SK-N-DZ (cell line): Measurements from ENCODE around the gene CYGB.

Experiments used
- DNase-seq: peaks from one replicate; pipeline ENCODE4 v3.0.0-alpha.2; 2015; ENCODE audit warnings: low spot score

Gene CYGB

GRCh38 chr17:76501827-76502307 lies 35.6 kb downstream of the CYGB start:
- DNase-seq: no peak

DNA sequence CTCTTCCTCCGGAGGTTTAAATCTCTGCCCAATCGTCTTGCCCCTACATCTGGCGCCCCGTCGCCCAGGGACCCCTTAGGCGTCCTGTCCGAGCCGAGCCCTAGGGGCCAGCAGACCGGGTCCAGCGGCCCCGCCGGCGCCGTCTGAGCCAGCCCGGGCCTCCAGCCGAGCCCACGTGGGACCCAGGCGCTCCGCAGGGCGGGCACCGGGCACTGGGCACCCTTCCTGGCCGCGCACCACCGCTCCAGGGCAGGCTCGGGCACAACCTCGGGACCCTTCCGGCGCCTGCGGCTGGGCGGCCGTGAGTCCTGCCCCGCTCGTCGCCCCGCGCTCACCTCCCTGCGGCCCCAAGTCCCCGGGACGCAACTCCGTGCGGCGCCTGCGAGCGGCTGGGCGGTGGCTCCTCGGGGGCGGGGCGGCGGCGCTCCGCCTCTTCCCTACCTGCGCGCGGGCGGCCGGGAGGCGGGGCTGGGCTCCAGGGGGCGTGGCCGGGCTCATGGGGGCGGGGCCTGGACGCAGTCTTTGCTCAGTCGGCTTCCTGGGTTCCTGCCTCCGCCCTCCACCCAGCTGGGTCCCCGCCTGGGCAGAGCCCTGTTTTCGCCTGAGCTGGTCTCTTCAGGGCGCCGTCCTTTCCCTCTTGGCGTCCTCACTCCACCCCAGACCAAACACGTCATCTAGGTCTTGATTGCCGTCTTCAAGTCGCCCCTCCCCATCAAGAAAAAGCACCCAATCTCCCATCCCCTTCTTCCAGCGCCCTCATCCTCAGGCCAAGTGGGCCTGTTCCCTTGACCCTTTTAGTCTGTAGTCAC lies 36.3 kb downstream of the CYGB start, which contains the start of gene RHBDF2:
TSS of gene RHBDF2 (minus strand) at position 406 of the 809 bp plus-strand sequence. CDS start 19,899 bp downstream, outside the sequence.
- peak; percentile 44 for DNase-seq

- no peak for DNase-seq
Observed at GRCh38 chr17:76500747-76501017, 36.8 kb downstream of the CYGB start.

DNA sequence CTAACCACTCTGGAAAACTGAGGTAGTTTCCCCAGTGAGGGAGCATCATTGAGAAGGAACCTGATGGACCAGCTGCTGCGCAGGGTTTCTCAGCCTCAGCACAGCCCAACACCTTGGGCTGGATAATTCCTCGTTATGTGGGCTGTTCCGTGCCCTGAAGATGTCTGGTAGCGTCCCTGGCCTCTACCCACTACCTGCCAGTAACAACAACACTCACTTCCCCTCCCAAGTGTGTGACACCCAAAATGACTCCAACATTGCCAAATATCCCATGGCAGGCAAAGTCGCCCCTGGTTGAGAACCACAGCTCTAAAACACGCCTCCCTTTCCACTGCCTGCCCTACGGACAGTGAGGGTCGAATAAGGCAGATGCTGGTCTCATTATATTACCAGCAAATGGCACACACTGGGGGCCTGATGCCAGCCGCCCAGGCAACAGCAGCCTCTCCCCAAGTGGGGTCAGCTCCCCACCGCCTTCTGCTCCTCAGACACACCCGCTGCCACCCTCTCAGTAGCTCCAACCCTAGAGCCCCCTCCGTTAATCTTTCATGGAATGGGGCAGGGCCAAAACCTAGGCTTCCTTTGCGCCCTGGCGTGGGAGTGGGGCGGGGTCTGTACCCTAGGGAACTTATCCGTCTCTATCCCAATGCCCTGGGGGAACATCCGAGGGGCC lies 37.3 kb downstream of the CYGB start:
- no peak for DNase-seq

GRCh38 chr17:76499267-76499667 lies 38.2 kb downstream of the CYGB start:
- DNase-seq: no peak

DNA sequence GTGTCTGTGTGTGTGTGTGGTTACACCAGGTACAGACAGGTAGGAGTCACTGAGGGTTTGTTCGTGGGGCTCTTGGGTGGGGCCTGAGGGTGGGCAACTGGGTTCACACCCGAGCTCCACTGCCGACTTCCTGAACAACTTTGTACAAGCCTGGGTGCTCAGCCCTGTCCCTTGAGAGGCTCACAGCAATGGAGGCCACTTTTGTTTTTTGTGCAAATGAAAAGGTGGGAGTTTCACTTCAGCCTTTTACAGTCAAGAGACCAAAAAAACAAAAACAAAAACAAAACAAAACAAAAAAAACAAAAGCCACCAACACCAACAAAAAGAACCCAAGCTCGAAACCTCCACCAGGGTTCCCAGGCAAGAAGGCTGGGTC lies 38.6 kb downstream of the CYGB start:
- no peak for DNase-seq

DNA sequence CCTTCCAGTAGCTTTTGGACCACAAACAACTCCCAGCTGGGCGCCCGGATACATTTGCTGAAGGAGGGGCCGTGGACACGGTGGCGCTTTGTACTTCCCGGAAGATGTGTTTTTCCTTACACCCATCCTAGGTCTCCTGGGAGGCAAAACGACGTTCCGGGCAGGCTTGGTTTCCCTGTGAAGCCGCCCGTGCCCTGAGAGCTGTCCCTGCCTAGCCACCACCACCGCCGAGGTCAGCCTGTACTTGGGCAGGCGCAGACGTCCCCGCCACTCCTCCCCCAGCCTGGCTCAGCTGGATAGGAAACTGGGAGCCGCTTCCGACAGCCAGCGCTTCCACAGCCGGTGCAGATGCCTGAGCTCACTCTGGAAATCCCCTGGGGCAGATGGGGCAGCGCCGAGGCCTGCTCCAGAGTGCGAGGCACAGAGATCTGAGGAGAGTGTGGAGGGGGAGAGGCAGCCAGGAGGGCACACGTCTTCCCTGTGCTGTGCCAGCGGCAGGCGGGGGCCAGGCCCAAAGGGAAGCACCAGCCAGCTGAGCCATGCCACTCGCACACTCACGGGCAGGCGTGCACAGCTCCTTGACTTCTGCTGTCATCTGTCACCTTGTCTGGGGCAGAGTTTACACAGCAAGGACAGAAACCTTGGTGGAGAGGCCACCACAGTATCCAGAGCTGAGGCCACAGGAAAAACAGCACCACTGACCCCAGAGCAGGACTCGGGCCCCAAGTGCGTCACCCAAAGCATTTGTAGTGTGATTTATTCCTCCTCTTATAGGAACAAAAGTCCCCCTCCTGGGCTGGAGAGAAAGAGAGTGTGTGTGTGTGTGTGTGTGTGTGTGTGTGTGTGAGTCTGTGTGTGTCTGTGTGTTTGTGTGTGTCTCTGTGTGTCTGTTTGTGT lies 39.3 kb downstream of the CYGB start:
- peak; percentile 82 for DNase-seq

DNA sequence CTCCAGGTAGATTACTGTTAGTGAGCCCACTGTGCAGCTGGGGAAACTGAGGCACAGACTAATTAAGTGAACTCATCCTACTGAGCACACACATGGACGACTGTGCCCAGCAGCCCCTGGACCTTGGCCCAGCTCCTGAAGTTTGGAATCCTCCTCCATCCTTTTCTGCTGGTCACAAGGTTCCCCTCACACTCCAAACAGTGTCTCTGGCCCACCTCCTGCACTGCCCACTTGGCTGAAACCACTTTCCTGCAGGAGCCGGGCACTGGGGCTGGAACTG lies 39.9 kb downstream of the CYGB start:
- no peak for DNase-seq

- DNase-seq: no peak
Observed at GRCh38 chr17:76496464-76496863, 41.0 kb downstream of the CYGB start.

- DNase-seq: no peak
Observed at GRCh38 chr17:76495663-76496400, 41.7 kb downstream of the CYGB start.

DNA sequence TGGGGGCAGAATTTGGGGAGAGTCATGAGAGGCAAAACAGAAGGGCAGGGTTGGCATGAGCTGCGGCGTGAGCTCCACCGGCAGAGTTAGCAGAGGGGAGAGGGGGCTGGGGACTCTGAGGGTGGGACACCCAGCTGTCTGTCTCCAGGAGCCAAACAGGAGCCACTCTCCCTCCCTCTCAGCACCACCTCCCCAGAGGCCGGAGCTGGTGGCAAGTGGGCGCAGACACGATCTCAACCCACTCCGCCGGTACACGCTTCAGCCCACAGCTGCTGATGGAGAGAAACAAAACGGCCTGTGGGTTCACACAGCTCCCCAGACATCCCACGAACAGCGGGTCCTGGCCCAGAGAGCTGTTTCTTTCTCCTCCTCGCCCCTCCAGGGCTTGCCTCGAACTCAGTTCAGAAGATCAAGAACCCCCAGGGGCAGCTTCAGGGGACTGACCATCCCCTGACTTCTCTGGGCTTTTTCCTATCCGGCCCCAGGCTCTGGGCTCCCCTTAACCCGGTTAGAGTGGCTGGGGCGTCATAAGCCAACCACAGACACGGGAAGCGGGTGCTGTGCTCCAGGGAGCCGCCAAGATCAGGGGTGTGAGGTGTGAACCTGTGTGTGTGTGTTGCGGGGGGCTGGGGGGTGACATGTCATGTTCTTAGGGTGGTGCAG lies 43.9 kb downstream of the CYGB start:
- no peak for DNase-seq

DNA sequence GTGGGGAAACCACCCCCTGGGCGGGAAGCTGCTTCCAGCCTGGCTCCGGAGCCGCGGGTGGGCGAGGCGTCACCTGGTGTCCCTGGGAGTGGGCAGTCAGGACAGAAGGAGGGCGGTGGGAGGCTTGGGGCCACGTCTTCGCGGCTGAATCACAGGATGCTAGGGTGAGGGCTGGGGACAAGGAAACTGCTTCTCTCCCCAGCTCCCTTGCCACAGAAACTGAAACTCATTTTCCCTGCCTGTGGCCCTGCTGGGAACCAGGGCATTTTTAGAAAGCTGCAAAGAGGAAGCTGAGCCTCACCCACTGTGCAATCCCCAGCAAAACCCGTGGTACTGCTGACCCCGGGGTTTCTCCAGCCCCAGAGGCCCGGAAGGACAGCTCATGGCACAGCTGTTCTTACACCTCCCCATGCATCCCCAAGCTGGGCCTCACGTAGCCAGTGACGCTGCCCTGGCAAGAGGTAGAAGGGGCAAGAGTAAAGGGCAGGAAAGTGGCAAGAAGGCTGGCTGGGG lies 44.5 kb downstream of the CYGB start:
- DNase-seq: no peak

DNA sequence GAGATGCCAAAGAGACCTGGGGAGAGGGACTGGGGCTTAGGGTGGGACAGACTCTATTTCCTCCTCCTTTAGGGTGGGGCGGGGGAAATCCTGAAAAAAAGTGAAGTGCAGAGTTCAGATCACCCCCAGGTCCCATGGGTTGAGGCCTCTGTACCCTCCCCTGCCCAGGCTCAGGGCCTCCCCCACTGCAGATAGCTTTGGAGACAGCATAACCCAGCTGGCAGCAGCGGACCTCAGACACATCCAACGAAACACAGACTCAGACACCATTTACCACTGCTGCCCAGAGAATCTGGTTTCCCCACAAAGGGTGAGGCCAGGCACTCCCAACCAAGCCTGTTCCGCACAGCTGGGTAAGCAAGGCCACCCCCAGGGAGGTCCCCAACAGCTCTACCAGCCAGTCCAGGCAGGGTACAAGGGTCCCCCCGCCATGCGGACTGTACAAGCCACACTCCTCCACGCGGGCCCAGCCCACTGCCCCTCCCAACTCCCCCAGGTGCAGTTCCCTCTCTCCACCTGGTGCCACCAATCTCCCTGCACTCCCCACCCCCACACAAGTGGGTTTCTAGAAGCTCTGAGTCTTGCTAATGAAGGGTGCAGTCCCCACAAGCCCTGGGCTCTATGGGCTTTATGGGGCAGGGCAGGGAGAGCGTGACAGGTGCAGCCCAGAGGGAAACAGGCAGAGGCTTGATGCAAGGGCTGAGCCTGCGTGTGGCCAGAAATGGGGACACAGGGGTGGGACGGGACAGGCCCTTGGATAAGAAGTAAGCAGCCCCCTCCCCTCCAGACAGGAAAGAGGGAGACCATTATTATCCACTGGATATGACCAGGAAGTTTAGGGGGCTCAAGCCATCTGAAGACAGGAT lies 45.2 kb downstream of the CYGB start:
- no peak for DNase-seq

DNA sequence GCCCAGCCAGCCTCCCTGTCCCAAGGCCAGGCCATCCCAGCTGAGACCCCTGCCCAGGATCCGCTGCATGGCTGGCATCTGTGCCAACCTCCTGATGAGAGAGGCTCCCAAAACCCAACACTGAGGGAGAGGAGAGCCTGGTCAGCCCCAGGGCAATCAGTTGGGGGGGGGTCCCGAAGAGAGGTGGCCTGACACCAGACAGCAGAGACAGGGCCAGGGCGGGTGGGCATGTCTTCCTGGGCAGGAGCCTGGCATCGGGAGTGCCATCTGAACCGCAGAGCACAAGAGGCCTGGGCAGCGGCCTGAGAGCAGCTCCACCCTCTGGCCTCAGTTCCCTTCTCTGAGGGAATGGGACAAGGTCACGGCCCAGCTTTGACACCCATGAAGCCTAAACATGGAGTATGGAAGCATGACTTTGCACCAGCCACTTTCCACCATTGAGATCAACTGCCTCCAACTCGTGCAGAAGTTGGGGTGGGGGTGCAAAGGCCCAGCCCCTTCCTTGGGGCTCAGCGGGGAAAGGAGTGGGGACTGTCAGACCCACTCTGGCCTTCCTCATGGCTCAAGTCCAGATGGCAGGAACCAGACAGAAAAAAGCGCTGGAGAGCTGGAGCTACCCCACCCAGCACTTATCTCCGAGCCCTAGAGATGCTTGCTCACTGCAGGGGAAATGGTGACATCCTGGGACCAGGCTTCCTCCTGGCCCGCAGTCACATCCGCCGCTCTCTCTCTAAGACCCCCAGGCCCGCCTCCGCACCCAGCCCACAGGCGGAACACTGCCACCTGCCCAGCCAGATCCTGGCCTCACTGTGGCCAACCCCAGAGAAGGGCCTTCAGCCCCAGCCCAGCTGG lies 46.0 kb downstream of the CYGB start:
- DNase-seq: no peak

- no peak for DNase-seq
Observed at GRCh38 chr17:76490112-76490710, 47.3 kb downstream of the CYGB start.

DNA sequence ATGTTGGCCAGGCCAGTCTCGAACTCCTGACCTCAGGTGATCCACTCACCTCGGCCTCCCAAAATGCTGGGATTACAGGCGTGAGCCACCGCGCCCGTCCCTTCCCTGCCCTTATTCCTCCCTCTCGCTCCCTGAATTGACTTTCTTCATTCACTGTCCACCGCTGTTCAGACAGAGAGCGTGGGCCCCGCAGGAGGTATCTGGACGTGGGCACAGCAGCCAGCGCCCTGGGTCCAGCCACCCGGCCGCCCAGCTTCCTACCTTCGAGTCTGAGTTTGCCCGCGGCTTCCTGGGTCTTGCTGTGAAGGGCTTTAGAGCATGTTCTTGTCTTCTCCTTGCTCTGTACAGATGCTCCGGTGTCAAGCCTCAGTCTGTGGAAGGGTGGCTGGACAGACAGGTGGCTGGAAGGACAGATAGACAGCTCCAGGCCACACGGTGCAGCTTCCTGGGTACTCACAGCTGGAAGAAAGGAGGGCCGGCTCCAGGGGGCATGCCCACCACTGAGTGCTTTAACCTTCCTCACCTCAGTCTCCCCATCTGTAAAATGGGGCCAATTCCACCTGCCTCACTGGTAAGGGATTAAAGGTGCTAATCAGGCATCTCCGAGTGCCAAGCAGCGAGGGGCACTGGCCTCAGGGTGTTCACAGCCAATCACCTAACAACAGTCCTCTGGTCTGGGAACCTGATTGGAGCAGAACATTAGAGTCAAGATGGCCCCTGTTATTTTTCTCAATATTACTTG lies 49.9 kb downstream of the CYGB start:
- DNase-seq: no peak

DNA sequence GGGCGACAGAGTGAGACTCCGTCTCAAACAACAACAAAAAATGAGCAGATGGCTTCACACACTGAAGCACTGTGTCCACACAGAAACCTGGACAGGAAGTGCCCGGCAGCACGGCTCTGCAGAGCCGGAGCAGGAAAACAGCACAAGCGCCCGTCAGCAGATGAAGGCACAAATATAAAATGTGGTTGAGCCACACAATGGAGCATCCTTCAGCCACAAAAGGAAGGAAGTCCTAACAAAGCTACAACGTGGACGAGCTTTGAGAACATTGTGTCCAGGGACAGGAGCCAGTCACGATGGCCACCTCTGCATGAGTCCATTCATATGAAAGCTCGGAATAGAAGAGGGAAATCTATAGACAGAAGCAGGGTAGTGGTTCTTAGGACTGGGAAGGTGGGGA lies 51.9 kb downstream of the CYGB start:
- DNase-seq: no peak

- no peak for DNase-seq
Observed at GRCh38 chr17:76484228-76484725, 53.2 kb downstream of the CYGB start.
